Neuronal stem cell (in vitro differentiated cells): ENCODE measurements around the gene MRM2.

Experiments used
- DNase-seq: peaks from one replicate; pipeline ENCODE4 v3.0.0-alpha.2; 2013; ENCODE audit warnings: low spot score
- H2AFZ ChIP-seq: one replicate; pipeline ENCODE4 v1.6.1; 2013; ENCODE audit warnings: mild to moderate bottlenecking, low read length, inconsistent platforms
- H2AK5ac ChIP-seq: 2 replicates; pipeline ENCODE4 v1.6.1; 2013; ENCODE audit warnings: low read depth, mild to moderate bottlenecking, inconsistent platforms, low read length, moderate library complexity, mixed read lengths
- H2BK120ac ChIP-seq: 2 replicates; pipeline ENCODE4 v1.6.1; 2013; ENCODE audit warnings: low read depth, mild to moderate bottlenecking, inconsistent platforms, low read length, moderate library complexity, mixed read lengths
- H2BK12ac ChIP-seq: one replicate; pipeline ENCODE4 v1.6.1; 2013; ENCODE audit warnings: low read length, inconsistent platforms
- H2BK15ac ChIP-seq: 2 replicates; pipeline ENCODE4 v1.6.1; 2013; ENCODE audit warnings: mild to moderate bottlenecking, low read length, inconsistent platforms, mixed read lengths
- H2BK5ac ChIP-seq: one replicate; pipeline ENCODE4 v1.6.1; 2013; ENCODE audit warnings: inconsistent platforms, mild to moderate bottlenecking, low read length, moderate library complexity
- H3K14ac ChIP-seq: one replicate; pipeline ENCODE4 v1.6.1; 2013; ENCODE audit warnings: low read length, inconsistent platforms
- H3K18ac ChIP-seq: 2 replicates; pipeline ENCODE4 v1.6.1; 2013; ENCODE audit warnings: low read length, inconsistent platforms
- H3K23ac ChIP-seq: 2 replicates; pipeline ENCODE4 v1.6.1; 2013; ENCODE audit warnings: low read depth, mild to moderate bottlenecking, mixed read lengths, low read length, inconsistent platforms; ENCODE audit not compliant: poor library complexity
- H3K27ac ChIP-seq: replicated peaks from 3 replicates; pipeline ENCODE4 v1.5.1; 2013; ENCODE audit warnings: low read length, inconsistent platforms
- H3K27me3 ChIP-seq, 3 experiments: 2 replicates each; pipeline ENCODE4 v1.6.1; 2013; ENCODE audit warnings: low read length in 3 of 3, mild to moderate bottlenecking in 2 of 3, inconsistent platforms in 1 of 3, low read depth in 1 of 3, mixed read lengths in 1 of 3, moderate library complexity in 1 of 3; ENCODE audit not compliant: control insufficient read depth in 3 of 3, insufficient read depth in 3 of 3
- H3K36me3 ChIP-seq, 2 donors: replicated peaks in 1 of 2; 2 replicates each; pipeline ENCODE4 v1.6.1; 2013; ENCODE audit warnings: low read length in 2 of 2; ENCODE audit not compliant: control insufficient read depth in 2 of 2, insufficient read depth in 2 of 2
- H3K4ac ChIP-seq: 2 replicates; pipeline ENCODE4 v1.6.1; 2013; ENCODE audit warnings: inconsistent platforms, mild to moderate bottlenecking, low read length, moderate library complexity
- H3K4me1 ChIP-seq, 2 donors: 1 replicate in 1 of 2; 2 replicates in 1 of 2; pipeline ENCODE4 v1.6.1; 2013; ENCODE audit warnings: low read length in 2 of 2, low read depth in 1 of 2; ENCODE audit not compliant: control insufficient read depth in 2 of 2, insufficient read depth in 1 of 2
- H3K4me2 ChIP-seq: one replicate; pipeline ENCODE4 v1.6.1; 2013; ENCODE audit warnings: mild to moderate bottlenecking, low read length, inconsistent platforms; ENCODE audit not compliant: insufficient read depth, poor library complexity, severe bottlenecking
- H3K4me3 ChIP-seq, 2 donors: 2 replicates each; pipeline ENCODE4 v1.5.1; 2013; ENCODE audit warnings: low read length in 2 of 2, mild to moderate bottlenecking in 2 of 2, inconsistent platforms in 1 of 2, moderate library complexity in 1 of 2
- H3K79me1 ChIP-seq: one replicate; pipeline ENCODE4 v1.6.1; 2013; ENCODE audit warnings: low read depth, mild to moderate bottlenecking, inconsistent platforms, low read length, moderate library complexity
- H3K9ac ChIP-seq: one replicate; pipeline ENCODE4 v1.6.1; 2013; ENCODE audit warnings: mild to moderate bottlenecking, low read depth, low read length, inconsistent platforms; ENCODE audit not compliant: poor library complexity
- H3K9me3 ChIP-seq, 2 donors: replicated peaks in 1 of 2; 2 replicates each; pipeline versions ENCODE3 to v1.6.1; 2013; ENCODE audit warnings: low read length in 2 of 2, mild to moderate bottlenecking in 2 of 2, inconsistent platforms in 1 of 2, low read depth in 1 of 2, mixed read lengths in 1 of 2, moderate library complexity in 1 of 2; ENCODE audit not compliant: control insufficient read depth in 2 of 2, insufficient read depth in 1 of 2
- H4K8ac ChIP-seq: one replicate; pipeline ENCODE4 v1.6.1; 2013; ENCODE audit warnings: low read depth, mild to moderate bottlenecking, inconsistent platforms, low read length, moderate library complexity
- H4K91ac ChIP-seq: one replicate; pipeline ENCODE4 v1.6.1; 2013; ENCODE audit warnings: low read length, low read depth, mild to moderate bottlenecking, inconsistent platforms; ENCODE audit not compliant: poor library complexity
- WGBS, 2 donors: extraction: QIAGEN DNeasy Blood & Tissue Kit; methylation state at CpG; one replicate each; pipeline ENCODE4 v1.1.7; 2013; ENCODE audit warnings: missing lambda C conversion rate in 2 of 2, mixed read lengths in 1 of 2; ENCODE audit not compliant: insufficient read length in 2 of 2, insufficient replicate concordance in 1 of 2; ENCODE audit errors: extremely low coverage in 2 of 2; 5-methylcytosine and 5-hydroxymethylcytosine counted together

MRM2 gene

GRCh38 chr7:2248984-2249694 is 7.1 kb upstream of the MRM2 start:
- Histone ChIP-seq H3K4me1 (peaks cover 0 to 2% of the 10 kb centered on the region in 2 donors), H3K36me3 (peaks cover 15 to 47% of the 10 kb centered on the region in 2 donors), H4K8ac (no peak overlapping the region), H3K18ac (no peak overlapping the region), H2BK120ac (no peak overlapping the region), H2BK12ac (no peak overlapping the region), H3K4me3 (no peak overlapping the region), H3K14ac (no peak overlapping the region), H3K4ac (no peak overlapping the region), H3K23ac (no peak overlapping the region), H2AK5ac (peak overlapping the region; percentile 90), H2BK15ac (no peak overlapping the region), H3K79me1 (peaks cover 13% of the 10 kb centered on the region), H2BK5ac (peak overlapping the region; percentile 53), H3K9ac (no peak overlapping the region), H2AFZ (no peak overlapping the region), H4K91ac (no peak overlapping the region), H3K27me3 (no peaks in the 10 kb centered on the region), H3K9me3 (peaks cover 0 to 2% of the 10 kb centered on the region in 2 donors), H3K27ac (no peak overlapping the region), H3K4me2 (no peak overlapping the region)
- WGBS, 2 donors: no CpG with 5 or more reads among the region's 24 CpGs
- no peak for DNase-seq

GRCh38 chr7:2247141-2247995 is 5.4 kb upstream of the MRM2 start:
- no peak overlapping the region for H2AFZ ChIP-seq
- DNase-seq: no peak
- no peak overlapping the region for H4K8ac ChIP-seq
- H2BK5ac ChIP-seq: no peak overlapping the region
- H3K36me3 ChIP-seq: peaks cover 15 to 35% of the 10 kb centered on the region in 2 donors
- WGBS, 2 donors: no CpG with 5 or more reads among the region's 36 CpGs
- H3K9ac ChIP-seq: peak overlapping the region; percentile 44
- no peak overlapping the region for H3K4me3 ChIP-seq
- peaks cover 12% of the 10 kb centered on the region for H3K79me1 ChIP-seq
- H3K4ac ChIP-seq: peak overlapping the region; percentile 84
- peaks cover 0 to 6% of the 10 kb centered on the region in 2 donors for H3K4me1 ChIP-seq
- H3K23ac ChIP-seq: peak overlapping the region; percentile 1
- H3K9me3 ChIP-seq: peaks cover 0 to 2% of the 10 kb centered on the region in 2 donors
- no peak overlapping the region for H3K14ac ChIP-seq
- no peaks in the 10 kb centered on the region for H3K27me3 ChIP-seq
- no peak overlapping the region for H4K91ac ChIP-seq
- H3K18ac ChIP-seq: peak overlapping the region; percentile 76
- no peak overlapping the region for H3K4me2 ChIP-seq
- peak overlapping the region; percentile 94 for H2AK5ac ChIP-seq
- H3K27ac ChIP-seq: no peak overlapping the region
- no peak overlapping the region for H2BK15ac ChIP-seq
- peak overlapping the region; percentile 22 for H2BK12ac ChIP-seq
- no peak overlapping the region for H2BK120ac ChIP-seq

- Histone ChIP-seq H3K4ac (no peak overlapping the region), H2BK15ac (peak overlapping the region; percentile 2), H2AFZ (no peak overlapping the region), H2BK5ac (no peak overlapping the region), H3K27ac (no peak overlapping the region), H3K18ac (no peak overlapping the region), H3K79me1 (peaks cover 13% of the 10 kb centered on the region), H3K9me3 (peaks cover 0 to 2% of the 10 kb centered on the region in 2 donors), H3K36me3 (peaks cover 10 to 24% of the 10 kb centered on the region in 2 donors), H3K4me3 (no peak overlapping the region), H3K27me3 (no peaks in the 10 kb centered on the region), H2AK5ac (no peak overlapping the region), H3K14ac (no peak overlapping the region), H2BK120ac (no peak overlapping the region), H3K4me2 (no peak overlapping the region), H3K9ac (no peak overlapping the region), H3K23ac (no peak overlapping the region), H2BK12ac (no peak overlapping the region), H4K8ac (no peak overlapping the region), H3K4me1 (peaks cover 0 to 8% of the 10 kb centered on the region in 2 donors), H4K91ac (no peak overlapping the region)
- no CpG with 5 or more reads among the region's 22 CpGs for WGBS, 2 donors
- DNase-seq: no peak
Measured at GRCh38 chr7:2245883-2246675, 4.1 kb upstream of the MRM2 start.
